ENCODE results near the gene HSPB7.
"Not testable (repeated sequence)": the region's sequence is repeated elsewhere in the genome, so short reads cannot be mapped to it uniquely, and the experiment has no call there.

The HSPB7 gene

GRCh38 chr1:16021681-16022080 is 3.8 kb upstream of the HSPB7 start, which contains the start of gene CLCNKA:
TSS of gene CLCNKA (plus strand) at chr1:16022036. CDS start at chr1:16022620, 584 bp downstream.
- no peak for DNase-seq

GRCh38 chr1:16020878-16021277 is 3.0 kb upstream of the HSPB7 start:
- DNase-seq, result not testable (repeated sequence)

DNA sequence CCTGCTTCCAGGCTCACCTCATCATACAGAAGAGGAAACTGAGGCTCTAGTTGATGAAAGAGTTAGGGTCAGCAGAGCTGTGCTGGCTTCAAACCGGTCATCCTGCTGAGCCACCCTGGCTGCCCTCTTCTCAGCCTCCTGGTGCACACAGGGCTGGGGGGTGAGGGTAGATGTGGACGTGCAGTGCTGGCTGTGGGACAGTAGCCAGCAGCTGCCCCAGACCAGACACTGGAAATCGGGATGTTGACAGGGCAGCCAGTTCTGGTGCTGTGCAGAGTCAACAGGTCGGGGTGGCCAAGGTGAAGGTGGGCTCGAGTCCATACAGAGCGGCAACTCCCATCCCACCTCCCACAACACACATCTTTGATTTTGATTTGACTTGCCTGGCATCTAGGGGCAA is 2.5 kb upstream of the HSPB7 start:
- no peak for DNase-seq

DNA sequence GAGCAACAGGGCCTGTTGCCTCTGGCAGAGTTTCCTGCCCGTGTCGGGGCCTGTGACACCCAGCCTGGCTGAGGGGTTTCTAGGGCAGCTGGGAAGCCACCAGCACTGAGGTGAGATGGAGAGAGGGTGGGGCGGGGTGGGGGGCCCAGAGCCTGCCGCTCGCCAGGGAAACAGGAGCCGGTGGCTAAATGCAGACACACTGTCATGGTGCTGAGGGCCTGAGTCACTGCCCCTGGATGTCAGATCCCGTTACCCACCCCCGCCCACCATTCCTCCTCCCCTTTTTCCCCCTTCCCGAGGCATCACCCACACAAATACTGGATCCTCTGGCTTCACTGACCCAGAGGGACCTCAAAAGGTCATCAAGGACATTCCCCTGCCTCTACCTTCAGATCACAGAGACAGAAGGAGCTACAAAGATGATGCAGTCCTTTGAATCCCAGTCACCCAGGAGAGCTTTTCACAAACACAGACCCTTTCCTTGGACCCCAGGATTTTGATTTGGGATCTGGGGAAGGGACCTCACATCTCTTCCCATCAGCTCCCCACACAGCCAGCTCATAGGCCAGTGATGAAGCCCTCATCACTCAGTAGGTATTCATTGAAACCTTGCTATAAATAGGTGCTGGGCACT is 1.9 kb upstream of the HSPB7 start:
- DNase-seq, result peak in 4 of 14 donors; percentile 8 to 79 (median 12)

- peak in 1 of 14 donors; percentile 19 for DNase-seq
Observed at GRCh38 chr1:16018749-16019643, 1.2 kb upstream of the HSPB7 start.

- no peak for DNase-seq
Observed at GRCh38 chr1:16018308-16018707, 465 bp upstream of the HSPB7 start.

DNA sequence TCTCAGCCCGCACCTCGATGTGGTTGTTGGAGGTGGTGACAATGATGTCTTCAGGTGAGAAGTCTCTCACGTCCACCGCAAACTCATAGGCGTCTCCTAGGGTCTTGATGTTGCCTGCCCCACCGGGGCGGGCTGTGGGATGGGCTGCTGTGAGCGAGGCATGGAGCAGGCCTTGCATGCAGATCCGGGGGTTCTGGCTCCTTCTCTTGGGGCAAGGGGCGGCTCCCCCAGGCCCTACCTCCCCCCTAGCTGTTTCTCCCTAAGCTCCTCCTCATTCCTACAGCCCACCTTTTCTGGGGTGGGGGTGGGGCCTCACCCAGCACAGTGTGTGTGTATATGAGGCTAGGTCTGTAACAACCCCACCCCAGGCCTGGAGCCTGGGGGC is 775 bp downstream of the HSPB7 start:
- DNase-seq, result no peak

GRCh38 chr1:16015960-16016901 is 1.6 kb downstream of the HSPB7 start:
- peak in 1 of 14 donors; percentile 57 for DNase-seq

- no peak for DNase-seq
Observed at GRCh38 chr1:16015491-16015890, 2.4 kb downstream of the HSPB7 start.

DNA sequence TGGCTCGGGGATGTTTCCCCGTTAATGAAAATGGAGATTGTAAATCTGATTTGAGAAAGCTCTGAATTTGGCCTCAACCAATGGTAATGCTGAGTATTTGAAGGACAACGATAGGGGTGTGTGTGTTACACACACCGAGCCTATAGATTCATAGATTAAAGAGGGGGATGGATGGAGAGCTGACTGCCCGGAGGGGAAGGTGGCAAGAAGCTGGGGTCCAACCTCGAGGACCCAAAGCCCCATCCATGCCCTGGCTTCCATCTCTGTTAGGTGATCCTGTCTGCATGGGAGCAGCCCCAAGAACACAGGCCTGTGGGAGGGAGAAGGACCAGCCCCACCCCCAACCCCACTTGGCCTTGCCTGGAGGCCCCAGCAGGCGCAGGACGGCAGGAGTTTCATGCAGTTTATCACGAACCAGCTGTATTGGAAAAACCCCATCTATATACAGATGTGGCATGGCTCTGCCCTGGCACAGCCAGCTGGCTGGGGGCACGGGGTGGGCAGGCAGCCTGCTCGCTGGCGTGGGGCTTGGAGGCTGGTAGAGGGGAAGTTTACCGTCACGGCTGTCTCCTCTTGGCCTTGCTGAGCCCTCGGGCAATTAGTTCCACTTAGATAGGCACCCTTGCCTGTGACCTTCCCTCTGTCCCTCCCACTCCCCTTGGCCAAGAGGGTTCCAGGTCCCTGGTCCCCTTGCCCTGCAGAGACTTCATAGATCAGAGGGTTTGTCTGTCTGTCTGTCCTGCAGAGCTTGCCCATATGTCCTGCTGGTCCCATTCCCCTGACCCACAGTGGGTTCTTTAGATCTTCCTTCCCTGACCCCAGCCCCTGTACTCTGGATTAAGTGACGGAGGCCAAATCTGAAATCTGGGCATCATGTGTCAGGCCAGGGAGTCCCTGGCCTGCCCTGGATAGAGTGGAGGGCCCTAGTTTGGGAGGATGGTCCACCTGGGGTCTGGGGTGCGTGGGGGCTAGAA is 3.0 kb downstream of the HSPB7 start:
- peak in 1 of 14 donors; percentile 57 for DNase-seq

- no peak for DNase-seq
Observed at GRCh38 chr1:16013908-16014258, 4.0 kb downstream of the HSPB7 start.

DNA sequence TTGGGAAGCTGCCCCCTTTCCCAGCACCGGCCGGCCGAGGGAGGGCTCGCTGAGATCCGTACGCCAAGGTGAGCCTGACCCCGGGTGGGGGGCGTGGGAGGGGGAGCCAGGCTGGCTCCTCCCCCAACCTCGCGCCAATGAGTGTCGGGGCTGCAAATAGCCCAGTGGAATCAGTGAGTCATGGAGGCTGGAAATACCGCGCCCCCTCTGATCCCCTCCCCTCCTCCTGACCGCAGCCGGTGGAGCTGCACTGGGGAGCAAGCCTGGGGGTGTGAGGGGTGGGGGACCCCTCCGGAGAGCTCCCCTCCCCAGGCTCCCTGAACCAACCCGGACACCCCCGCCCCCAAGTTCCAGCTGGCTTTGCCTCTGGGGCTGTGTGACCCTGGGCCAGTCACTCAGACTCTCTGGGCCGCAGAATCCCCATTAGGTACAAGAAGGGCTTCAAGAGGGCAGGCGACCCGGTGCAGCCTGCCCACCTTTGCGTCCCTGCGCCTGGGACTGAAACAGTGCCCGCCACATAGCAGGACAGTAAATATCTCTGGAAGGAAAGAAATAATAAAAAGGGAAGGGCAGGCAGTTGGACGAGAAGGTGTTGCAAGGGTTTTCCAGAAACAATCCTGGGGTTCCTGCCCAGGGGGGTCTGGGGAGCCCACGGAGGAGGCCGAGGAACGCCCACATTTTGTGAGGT is 4.5 kb downstream of the HSPB7 start:
- peak in 2 of 14 donors; percentile 20 to 64 for DNase-seq

DNA sequence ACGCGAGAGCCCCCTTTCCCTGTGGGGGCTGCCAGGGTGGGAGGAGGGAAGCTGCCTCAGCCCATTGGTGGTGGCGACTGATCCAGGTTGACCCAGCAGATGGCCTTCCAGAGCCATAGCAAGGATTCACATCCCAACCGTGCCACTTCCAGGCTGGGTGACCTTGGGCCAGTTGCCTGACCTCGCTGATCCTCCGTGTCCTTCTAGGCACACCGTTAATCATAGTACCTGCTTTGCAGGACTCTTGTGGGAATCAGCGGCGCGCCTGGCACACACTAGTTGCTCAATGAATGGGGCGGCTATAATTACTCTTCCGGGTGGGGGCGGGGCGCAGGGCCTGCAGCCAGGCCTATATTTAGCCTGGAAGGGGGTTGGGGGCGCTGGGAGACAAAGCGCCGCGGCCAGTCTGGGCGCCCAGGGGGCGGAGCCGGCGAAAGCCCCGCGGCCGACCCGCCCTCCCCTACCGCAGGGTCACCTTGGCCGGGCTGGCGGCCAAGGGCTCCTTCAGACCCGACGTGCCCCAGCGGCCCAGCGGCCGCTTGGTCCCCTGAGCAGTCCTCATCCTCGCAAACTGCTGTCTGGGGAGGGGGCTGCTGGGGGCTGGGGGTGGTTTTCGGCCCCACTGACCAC is 5.1 kb downstream of the HSPB7 start:
- peak in 4 of 14 donors; percentile 9 to 64 (median 14) for DNase-seq

- DNase-seq, result no peak
Observed at GRCh38 chr1:16011936-16012589, 5.8 kb downstream of the HSPB7 start.

- no peak for DNase-seq
Observed at GRCh38 chr1:16010837-16011236, 7.0 kb downstream of the HSPB7 start.

GRCh38 chr1:16009678-16010077 is 8.2 kb downstream of the HSPB7 start:
- DNase-seq, result no peak

DNA sequence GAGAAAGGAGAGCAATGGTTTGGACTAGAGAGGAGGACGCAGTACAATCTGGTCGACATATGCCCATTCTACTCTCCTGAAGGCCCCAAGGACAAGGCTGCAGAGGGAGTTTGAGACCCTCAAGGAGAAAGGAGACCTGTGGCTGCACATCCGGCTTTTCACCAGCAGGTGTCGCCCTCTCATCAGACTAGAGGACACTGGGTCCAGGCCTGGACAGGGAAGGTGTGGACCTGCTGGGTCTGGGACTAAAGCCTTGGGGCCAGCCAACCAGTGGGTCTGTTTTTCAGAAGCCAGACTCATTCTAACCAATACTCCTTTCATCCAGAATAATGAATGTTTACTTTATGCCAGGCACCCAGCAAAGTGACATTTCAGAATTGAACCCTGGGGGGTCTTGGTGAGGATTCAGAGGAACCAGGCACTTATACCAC is 8.8 kb downstream of the HSPB7 start:
- peak in 11 of 14 donors; percentile 6 to 86 (median 54) for DNase-seq

DNA sequence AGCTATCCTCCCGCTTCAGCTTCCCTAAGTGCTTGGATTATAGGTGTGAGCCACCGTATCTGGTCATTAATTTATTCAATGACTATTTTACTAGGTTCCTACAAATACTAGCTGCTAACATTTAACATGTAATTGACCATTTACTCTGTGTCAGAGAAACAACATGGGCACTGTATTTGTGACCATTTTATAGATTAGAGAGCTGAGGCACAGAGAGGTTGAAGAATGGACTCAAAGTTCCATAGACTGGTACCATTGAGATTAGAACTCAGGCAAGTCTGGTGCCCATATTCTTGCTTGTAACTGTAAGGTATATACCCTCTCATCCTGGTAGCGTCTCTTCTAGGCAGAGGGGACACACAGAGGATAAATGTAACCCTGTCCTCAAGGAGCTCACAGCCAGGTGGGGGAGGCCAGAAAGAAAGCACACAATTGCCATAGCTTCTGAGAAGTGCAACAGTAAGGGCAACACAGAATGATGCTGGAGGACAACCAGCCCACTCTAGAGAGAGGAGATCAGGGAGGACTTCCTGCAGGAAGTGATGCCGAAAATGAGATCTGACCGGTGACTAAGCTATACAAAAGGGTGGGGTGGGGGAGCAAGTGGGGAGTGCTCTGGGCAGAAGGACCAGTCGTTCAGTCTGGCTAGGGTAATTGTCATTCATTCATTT is 10.0 kb downstream of the HSPB7 start:
- DNase-seq, result no peak

Measured in C1 segment of cervical spinal cord (tissue), 14 donors.